8988T (cell line): ENCODE measurements around the gene SYT1.
"Not testable (repeated sequence)": the region's sequence is repeated elsewhere in the genome, so short reads cannot be mapped to it uniquely, and the experiment has no call there.

Experiments
- DNase-seq: peaks from one replicate; pipeline ENCODE4 v3.0.0; 2011

The SYT1 gene

DNA sequence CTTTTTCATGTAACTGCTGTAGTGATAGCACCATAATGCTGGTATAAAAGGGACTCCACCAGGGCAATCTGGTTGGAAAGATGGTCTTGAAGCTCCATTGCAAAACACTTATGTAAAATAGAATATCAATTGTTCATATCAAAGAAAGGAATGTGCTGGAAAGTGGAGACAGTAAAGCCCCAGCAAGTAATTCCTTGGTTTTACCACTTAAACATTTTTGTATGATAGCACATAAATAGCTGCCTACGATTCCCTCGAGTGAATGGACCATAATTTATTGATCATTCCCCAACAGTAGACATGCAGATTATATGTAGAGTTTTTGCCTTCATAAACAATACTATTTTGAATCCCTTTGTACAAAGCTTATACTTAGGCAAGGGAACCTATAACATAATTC lies 550.7 kb downstream of the SYT1 start:
- no peak for DNase-seq

DNA sequence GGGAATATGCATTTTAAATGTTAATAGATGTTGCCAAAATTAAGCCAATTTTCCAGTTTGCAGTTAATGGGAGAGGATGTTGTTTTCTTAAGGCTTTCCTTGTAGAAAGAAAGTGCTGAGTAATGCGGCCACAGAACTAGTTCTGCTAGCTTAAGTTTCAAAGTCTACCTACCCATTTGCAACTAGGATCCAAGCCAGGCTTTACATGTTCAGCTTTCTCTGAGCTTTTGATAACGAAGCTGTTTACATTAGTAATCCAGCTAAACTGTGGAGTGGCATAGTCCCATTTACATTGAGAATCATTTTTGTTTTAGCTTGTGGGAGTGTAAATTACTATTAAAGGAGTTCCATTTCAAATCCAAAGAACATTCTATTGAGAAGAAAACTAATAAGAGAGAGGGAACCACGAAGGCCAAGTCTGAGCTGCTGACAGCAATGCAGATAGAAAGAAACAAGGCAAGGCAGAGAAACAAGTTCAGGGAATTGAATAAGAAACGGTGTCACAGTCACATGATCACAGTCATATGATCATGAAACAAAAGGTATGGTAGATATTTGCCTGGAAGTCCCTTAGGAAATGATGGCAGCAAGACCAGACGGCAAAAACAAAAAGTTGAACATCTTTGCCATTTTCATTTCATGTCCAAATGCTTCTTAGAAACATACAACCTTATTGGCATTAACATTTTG lies 551.3 kb downstream of the SYT1 start:
- DNase-seq = no peak

DNA sequence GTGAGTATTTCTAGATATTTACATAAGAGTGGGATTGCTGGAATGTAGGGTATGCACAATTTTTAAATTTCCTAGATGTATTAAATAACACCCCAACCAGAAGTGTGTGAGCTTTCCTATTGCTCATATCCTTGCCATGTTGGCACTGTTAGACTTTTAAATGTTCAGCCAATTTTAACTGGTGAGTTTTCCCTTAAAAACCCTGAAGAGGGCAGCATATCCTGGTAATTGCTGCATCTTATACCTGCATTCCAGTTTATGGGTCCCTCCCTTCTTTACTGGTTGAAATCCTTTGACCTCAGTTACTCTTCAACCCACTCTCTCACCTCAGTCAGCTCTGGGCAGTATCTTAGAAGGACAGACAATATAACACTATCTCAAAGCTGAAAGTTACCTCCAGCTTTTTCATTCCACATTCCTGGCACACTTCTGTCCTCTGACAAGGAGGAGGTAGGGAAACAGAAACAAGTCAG lies 555.6 kb downstream of the SYT1 start:
- DNase-seq = no peak

DNA sequence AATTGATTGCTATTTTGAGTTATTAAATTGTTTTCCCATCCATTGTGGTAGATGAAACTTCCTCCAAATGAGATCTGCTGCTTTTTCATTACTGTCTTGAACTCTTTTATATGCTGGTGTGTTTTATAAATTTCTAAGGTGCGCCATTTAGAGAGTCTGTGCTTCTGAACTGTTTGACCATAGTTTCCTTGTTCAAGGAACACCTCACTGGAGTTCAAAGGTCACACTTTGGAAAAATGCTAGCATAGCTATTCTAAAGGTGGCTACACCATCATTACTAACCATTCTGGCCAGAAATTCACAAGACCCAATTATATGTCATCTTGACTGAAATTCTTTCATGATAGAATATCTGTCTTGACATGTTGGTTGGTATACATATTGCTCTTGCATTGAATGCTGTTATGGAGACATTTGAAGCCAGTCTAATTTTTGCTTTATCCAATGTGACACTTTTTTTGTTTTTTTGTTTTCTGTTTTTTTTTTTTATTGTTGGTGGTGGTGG lies 556.7 kb downstream of the SYT1 start:
- DNase-seq = no peak

DNA sequence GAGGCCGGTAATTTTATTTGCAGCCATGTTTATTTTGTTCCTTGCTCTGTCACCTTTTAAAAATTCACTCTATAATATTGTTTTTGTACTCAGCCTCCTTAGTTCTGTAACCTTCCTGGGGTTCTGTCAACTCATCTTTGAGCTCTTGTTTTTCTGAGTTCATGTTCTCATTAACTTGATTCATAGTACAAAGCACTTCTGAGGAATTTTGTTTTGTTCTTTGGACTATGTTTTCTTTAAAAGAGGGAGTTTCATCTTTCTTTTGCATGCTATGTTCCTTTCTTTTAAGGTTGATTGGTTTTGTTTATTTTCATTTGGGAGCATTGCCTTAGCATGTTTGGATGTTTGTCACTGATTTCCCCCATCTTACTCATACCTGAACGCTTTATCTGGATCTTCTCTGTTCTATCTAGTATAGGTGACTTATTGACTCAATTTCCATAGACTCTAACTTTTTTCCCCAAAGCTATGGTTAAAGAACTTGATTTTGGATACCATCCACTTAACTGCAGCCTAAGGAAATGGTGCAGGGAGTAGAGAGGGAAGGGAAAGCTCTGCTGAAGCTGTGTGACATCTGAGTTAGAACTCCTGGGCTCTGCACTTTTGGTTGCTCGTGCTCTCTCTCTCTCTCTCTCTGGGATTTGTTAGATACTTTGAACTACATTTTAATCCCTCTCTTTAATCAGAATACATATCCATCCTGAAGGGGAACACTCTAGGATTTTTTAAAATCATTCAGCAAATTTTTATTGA lies 557.7 kb downstream of the SYT1 start:
- DNase-seq = no peak

DNA sequence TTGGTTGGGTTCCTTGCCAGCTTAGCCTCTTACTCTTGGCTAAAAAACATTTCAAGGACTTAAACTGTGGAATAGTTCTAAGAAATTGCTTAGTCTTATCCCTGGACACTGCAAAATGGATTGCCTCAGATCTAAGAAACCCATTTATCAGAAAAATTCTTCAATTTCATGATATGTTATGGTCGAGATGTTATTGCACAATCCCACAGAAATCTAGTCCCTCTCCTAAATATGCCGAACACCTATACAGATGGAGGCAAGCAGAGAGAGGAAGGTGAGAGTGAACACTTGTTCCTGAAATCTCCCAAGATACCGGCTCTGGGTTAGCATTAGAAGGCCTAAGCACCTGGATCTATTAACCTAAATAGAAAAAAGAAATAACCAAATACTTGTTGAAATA lies 559.0 kb downstream of the SYT1 start:
- no peak for DNase-seq

DNA sequence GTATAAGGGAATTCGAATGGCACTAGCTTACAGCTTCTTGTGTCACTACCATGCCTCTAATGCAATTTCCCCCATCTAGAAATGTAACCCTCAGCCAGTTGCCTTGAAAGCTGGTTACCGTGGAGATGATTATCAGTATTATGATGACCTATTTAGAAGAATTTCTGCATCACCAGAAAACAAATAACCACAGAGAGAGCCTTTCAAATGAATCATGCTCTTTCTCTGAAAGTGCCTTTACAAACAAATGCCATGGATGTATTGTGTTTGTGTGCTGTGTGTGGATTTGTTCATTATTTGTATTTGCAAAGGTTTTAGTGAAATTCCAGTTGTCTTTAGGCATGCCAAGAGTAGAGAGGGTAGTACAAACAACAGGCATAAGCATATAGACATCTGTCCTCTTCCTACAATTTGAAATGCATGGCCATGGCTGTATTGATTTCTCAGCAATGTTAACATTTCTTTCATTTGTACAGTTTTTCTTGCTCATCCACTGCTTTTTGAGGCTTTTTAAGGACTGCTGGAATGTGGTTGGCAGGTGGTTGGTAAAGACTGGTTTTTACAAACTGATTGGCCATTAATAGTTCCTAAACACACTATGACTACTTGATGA lies 559.6 kb downstream of the SYT1 start:
- DNase-seq = no peak

DNA sequence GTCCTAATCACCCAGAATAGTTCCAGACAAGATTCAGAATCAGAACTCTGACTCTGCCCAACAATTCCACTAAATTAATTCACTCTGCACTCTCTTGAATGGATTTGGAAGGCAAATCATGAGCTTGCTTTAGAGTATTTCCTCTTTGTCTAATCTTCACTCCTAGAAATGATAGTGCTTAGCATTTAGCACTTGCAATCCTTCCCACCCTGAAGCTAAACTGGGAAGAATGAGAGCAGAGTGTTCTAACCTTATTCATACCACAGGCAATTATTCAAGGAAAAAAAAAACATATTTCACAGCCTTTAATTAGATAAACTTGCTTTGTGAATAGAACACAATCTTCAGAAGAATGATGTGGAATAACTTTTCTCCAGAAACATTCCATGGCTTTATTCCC lies 561.5 kb downstream of the SYT1 start:
- no peak for DNase-seq

DNA sequence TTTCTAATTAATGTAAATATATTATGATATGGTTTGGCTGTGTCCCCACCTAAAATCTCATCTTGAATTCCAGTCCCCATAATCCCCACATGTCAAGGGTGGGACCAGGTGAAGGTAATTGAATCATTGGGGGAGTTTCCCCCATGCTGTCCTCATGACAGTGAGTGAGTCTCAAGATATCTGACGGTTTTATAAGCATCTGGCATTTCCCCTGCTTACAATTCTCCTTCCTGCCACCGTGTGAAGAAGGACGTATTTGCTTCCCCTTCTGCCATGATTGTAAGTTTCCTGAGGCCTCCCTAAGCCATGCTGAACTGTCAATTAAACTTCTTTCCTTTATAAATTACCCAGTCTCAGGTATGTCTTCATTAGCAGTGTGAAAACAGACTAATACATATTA lies 562.2 kb downstream of the SYT1 start:
- not testable (repeated sequence) for DNase-seq

DNA sequence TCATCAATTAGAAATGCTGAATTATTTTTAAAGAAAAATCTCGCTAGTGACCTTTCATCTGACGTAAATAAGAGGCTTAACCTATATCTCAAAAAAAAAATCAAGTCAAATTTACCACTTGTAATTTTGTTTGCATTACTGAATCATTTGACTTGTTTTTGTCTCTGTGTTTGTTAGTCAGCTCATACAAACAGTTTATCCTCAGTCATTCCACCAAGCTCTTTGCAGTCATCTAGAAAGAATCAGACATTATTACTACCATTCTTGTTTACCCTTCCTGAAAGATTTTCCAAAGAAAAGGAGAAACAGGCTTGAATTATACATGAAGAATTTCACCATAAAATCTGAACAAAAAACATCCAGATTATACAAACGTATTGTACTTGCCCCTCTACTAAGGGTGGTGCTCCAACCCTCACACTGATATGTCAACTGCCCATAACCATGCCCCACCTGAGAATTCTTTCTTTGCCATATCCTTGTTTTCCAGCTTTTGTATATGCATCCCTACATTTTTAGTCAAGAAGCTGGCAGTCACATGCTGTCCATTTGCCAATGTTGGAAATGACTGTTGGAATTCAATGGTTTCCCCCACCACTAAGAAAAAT lies 569.0 kb downstream of the SYT1 start:
- DNase-seq = no peak

DNA sequence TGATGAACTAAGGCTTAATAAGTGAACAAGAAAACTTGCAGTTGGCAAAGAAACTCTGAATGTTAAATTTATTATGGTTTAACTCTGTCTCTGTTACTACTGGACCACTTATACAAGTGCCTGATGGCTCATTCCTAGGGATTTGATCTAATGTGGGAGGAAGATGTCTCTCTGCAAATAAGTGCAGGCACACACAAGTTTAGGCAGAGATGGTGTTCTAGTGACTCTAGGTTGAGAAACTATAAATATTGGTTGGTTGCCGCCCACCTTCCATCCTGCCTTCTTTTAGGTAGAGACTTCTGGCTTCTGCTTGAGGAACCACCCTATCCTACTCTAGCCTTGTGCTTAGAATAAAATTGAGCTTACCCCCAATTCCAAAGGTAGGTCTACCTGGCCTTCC lies 570.0 kb downstream of the SYT1 start:
- DNase-seq = no peak

DNA sequence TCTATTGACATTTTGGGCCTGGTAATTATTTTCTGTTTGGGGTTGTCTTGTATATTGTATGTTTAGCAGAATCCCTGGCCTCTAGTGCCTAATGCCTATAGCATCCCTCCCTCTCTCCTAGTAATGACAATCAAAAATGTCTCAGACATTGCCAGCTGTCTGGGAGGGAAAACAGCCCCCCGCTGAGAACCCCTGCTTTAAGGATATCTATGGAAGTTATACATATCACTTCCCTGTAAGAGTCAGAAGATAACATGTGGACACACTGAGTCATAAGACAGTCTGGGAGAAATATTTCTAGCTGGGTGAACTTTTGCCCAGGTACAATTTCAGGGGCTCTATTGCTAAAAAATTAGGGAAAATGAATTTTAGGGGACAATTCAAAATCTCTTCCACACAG lies 571.2 kb downstream of the SYT1 start:
- no peak for DNase-seq

DNA sequence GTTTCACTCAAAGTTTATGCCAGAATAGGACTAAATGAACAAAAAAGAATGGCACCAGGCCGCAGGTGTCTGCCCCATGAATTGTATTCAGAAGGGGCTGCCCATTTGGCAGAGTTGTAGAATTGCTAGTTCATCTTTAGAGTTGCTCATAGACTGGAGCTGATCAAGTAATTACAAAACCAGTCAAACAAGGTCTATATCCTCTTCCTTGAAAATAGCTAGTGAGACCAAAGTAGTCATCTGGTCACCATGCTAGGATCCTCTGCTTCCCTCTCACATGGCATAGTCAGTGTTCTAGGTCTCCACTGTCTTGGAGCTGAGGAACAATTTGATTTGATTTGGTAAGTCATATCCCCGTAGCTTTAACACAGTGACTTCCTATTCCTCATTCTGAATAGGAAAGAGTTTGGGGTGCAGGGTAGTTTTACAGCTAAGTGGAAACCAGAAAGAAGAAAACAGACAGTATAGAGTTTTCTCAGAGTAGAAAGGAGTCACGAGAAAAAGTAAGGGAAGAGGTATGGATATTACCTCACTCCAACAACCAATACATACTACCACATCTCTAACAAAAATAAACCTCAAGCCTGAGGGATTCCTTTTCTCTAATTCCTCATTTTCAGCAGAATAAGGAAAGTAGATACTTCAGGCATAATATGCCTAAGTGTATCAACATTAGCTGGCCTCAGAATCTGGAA lies 574.1 kb downstream of the SYT1 start:
- no peak for DNase-seq

DNA sequence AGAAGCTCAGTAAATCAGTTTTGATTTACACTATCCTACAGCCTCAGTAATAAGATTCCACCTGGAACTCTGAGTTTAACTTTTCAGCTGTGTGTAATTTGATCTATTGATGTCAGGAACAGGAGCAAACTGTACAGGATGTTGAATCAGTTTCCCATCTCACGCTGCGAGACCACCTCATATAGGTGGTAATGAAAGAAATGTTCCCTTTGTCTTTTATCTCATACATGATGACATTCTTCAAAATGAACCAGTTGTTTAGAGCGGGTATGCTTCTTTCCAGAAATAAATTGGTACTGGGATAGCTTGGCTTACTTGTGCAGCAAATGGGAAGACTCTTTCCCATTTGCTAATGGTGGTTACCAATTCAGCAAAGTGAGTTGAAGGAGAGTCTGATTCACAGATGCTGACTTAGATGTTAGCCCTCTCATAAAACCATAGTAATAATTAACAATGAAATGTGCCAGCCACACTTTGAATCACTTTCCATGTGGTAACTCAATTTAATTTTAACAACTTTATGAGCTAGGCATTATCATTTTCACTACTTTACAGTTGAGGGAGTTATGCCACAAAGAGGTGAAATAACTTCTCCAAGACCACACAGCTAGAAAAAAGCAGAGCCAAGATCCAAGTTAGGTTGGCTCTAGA lies 574.7 kb downstream of the SYT1 start:
- DNase-seq = no peak

DNA sequence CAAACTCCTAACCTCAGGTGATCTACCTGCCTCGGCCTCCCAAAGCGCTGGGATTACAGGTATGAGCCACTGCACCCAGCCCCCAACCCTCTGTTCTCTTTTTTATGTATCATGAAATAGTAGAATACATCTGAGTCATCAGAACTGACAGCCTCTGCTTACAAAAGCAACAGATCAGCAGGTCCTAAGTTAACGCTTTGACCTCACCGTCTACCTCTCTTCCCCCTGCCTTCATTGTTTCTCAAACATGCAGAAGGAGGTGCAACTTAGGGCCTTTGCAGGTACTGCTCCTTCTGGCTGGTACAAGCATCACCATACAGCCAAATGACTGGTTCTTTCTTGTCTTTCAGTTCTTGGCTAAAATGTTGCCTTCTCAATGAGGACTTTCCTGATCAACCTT lies 577.0 kb downstream of the SYT1 start:
- no peak for DNase-seq

DNA sequence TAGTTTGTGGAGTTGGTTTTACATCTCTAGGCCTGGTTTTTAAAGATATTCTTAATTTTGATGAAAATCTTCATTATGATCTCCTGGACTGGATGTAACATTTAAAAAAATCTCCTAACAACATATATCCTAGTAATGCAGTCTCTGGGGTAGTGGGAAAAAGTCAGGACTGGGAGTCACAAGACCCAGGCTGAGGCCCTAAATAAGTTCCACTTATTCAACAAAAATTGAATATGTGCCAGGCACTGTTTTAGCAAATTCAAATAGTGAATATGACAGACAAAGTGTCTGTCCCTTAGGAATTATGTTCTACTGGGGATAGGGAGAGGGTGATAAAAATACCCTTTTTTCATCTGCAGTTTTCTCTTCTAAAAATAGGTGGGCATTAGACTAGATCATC lies 577.8 kb downstream of the SYT1 start:
- no peak for DNase-seq

DNA sequence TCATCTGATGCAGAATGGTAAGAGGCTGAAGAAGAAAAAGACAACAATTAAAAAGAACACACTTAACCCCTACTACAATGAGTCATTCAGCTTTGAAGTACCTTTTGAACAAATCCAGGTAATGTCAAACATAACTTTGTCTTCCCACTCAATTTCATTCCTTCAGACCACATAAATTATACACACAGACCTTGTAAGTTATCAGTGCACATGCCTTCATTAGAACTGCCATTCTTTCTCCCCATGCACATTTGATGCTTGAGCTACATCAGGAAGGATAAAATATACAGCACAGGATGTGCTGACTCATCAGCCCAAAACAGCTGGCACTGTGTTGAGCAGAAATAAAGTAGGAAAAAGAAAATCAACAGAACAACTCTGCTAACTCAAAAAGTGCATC lies 579.5 kb downstream of the SYT1 start:
- no peak for DNase-seq

DNA sequence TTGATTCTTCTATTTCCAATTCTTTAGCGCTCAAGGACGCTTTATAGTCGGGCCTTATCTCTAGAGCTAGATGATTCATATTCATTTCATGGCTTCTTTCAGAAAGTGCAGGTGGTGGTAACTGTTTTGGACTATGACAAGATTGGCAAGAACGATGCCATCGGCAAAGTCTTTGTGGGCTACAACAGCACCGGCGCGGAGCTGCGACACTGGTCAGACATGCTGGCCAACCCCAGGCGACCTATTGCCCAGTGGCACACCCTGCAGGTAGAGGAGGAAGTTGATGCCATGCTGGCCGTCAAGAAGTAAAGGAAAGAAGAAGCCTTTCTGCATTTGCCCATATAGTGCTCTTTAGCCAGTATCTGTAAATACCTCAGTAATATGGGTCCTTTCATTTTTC lies 584.2 kb downstream of the SYT1 start:
- no peak for DNase-seq

DNA sequence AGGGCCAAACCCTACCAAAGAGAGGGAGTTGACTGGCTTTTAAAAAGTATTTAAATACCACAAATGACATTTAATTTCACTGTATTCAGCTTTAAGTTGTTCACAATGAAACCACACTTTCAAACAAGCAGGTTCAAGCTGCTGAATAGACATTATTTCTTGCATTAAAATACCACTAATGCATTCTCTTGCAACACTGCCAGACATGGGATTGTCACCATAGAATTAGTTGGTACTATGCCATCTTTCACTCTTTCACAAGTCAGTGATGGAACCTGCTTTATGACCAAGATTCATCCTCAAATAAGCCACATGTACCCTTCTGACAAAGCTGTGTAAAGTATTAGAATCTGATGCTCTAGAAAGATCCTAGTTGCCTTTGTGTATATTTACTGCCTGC lies 586.8 kb downstream of the SYT1 start:
- no peak for DNase-seq

DNA sequence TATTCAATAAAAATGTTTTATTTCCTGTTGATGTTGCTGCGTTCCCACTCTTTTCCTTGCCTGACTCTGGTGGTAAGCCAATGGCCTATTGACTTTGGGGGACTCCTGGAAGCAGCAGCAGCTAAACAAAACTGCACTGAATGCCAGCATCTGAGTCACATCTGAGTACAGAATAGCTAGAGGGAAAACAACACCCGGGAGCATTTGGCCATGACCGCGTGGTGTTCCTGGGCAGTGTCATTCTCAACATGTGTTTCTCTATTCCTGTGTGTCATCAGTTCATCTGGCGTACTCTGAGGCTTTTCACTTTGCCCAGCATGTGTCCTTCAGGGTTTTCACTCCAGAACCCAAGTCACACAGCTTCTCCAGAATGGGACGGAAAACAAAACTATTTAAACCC lies 587.4 kb downstream of the SYT1 start:
- DNase-seq = no peak

DNA sequence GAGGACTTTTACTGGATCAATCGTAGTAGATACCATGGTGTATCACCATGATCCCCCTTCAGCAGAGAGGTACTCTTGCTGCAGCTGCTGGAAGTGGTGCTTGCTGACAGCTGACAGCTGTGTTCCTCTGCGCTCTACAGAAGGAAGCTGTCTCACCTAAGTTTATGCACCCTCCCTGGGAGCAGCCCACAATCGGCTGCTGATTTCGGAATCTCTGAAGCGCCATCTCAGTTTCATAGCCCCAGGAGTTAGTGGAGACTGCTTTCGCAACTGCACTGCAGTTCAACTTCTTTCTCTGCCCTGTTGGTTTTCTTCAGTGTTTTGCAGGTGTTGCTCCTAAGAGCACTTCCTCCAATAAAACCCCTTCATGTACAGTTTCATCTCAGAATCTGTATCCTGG lies 588.3 kb downstream of the SYT1 start:
- no peak for DNase-seq

DNA sequence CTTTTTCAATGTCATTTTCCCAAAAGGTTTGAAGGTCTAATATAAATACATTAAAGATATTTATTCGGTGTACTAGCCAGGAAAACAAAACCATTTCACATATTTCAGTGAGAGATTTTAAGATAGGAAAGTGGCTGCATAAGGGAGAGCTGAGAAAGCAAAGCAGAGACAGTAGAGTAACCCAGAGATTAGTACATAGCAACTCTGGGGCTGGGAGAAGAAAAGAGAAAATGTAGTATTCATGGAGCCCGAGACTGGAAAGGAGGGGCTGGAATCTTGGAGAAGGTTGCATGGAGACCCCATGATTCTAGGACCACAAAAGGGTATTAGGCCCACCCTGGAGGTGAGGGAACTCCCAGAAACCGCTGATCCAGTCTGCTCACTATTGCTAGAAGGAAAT lies 589.2 kb downstream of the SYT1 start:
- no peak for DNase-seq
